Coronary artery (tissue), 2 donors: ENCODE results near the gene TSPAN14.

Experiments used
- DNase-seq: peaks from one replicate; pipeline ENCODE4 v3.0.0-alpha.2; 2017; ENCODE audit warnings: low spot score
- H3K27ac ChIP-seq, 2 donors: fragments of 200-600 bp; sonication (generic); one replicate each; pipeline ENCODE4 v1.5.1; 2016 to 2019
- H3K4me3 ChIP-seq: fragments of 200-600 bp; sonication (generic); 2 replicates; pipeline ENCODE4 v1.5.1; 2016; ENCODE audit warnings: mild to moderate bottlenecking, moderate library complexity
- TF ChIP-seq, protein P1 (sequence below): fragments of 200-600 bp; sonication (generic); IDR thresholded peaks from one replicate; pipeline ENCODE4 v1.5.1; 2019; ENCODE audit warnings: antibody characterized with exemption

TSPAN14 gene

DNA sequence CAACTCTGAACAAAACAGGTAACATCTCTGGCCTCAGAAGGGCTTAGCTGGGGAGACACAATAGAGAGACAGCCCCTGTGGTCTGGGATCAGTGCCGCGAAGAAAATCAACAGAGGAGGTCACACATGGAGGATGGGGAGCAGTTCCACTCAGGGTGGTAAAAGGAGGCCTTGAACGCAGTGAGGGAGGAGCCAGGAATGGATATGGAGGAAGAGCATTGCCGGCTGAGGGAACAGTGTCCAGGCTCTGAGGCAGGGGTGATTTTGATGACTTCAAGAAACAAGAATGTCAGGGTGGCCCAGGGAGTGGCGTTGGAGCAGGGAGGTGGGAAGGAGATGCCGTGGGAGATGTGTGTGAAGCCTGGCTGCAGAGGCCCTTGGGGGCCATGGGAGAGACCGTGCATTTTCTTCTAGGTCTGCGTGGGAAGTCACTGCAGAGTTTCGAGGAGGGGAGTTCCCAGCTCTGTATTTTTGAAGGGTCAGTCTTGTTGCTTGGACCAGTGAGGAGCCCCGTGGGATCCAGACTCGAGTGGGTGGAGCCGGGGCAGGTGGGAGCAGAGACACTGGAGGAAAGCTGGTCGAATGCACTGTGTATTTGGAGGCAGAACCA is 47.9 kb downstream of the TSPAN14 start:
- Histone ChIP-seq H3K4me3 (no peak overlapping the region), H3K27ac (peak overlapping the region in 1 of 2 donors; percentile 82)
- TF ChIP-seq, protein P1, sequence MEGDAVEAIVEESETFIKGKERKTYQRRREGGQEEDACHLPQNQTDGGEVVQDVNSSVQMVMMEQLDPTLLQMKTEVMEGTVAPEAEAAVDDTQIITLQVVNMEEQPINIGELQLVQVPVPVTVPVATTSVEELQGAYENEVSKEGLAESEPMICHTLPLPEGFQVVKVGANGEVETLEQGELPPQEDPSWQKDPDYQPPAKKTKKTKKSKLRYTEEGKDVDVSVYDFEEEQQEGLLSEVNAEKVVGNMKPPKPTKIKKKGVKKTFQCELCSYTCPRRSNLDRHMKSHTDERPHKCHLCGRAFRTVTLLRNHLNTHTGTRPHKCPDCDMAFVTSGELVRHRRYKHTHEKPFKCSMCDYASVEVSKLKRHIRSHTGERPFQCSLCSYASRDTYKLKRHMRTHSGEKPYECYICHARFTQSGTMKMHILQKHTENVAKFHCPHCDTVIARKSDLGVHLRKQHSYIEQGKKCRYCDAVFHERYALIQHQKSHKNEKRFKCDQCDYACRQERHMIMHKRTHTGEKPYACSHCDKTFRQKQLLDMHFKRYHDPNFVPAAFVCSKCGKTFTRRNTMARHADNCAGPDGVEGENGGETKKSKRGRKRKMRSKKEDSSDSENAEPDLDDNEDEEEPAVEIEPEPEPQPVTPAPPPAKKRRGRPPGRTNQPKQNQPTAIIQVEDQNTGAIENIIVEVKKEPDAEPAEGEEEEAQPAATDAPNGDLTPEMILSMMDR, result no peak
- peak; percentile 55 for DNase-seq

DNA sequence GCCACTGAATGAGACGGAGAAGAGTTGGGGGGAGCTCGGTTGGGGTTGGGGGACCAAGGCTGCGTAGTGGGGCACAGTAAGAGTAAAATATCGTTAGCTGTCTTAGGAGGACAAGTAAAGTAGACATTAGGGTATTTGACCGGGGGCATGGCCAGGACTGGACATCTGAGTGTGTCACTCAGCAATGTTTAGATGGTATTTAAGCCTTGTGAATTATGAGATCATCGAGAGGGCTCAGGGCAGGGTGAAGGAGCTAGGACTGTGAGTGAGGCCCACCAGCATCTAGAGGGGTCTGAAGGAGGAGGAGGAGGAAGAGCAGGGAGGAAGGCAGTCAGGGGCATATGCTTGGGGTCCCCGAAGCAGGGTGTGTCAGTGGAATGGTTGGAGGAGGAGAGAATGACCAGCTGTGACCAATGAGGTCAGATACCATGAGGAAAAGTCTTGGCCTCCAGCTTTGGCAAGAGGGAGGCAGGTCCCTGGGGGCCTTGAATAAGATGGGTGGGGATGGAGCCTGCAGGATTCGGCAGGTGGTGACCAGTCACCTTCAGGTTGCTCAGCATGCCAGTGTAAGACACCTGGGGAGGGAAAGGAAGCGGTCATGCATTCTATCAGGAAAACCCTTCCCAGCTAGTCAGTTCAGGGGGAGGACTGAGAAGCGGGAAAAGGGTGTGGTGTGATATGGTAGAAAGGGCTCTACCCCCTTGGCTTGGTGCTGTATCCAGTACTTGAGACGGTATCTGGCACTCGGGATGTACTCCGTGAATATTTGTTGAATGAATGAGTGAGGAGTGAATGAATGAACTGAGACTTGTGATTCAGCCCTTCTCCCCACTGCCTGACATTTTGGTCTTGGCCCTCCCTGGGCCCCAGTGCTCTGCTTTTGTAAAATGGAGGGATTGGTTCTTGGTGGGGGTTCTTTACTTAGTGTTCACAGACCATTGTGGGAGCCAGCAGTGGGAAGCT is 48.8 kb downstream of the TSPAN14 start:
- DNase-seq, result no peak
- Histone ChIP-seq H3K4me3 (no peak overlapping the region), H3K27ac (peak overlapping the region in 1 of 2 donors; percentile 82)
- TF ChIP-seq, protein P1, result no peak

DNA sequence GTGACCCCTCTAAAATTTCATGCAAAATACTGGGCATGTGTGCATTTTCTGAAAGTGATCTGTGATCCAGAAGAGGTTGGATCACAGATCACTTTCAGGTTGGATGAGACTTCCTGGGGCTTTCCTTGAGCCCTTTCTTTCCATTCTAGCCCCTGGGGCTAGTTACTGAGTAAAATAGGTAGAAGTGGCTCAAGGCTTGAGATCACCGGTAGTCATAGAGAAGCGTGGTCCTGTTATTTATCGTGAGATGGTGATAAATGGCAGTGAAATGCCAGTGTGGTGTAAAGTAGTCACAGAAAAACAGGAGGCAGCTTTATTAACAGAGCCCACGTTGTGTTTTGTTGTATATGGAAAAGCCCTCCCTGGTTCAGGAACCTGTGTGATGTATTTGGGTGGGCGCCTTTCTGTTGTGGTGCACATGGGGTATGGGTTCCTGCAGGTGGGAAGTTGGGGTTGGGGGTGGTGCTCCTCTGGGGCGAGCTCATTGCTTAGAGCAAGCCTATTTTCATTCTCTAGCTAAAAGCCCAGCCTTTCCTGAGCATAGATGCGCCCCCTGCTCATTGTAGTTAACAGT is 49.6 kb downstream of the TSPAN14 start:
- Histone ChIP-seq H3K4me3 (no peak overlapping the region), H3K27ac (peak overlapping the region in 1 of 2 donors; percentile 82)
- no peak for DNase-seq
- TF ChIP-seq, protein P1, result no peak

DNA sequence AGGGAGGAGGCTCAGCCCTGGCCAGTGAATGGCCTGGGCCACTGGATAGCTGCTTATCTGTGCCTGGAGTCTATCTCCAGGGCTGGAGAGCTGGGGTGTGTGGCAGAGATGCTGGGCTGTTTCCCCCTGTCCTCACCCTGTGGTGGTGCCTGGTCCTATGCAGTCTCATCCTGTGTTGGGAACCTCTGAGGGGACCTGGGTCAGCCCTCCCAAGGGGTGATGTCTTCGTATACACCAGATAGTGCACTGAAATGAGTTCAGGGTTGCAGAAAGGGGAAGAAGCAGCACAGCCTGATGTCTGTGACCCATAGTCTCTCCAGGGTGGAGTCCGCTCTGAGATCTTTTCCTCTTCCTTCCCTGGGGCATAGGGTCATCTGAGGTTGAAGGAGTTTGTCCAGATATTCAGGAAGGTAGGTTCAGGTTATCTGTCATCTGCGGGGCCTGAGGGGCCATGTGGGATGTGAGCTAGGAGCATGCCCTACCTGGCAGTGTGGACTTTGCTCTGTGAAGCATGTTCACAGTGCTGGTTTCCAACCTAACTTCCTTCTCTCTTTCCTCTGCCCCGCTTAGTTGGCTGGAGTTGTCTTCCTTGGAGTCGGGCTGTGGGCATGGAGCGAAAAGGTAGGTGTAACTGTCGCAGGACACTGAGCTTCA is 50.2 kb downstream of the TSPAN14 start:
- TF ChIP-seq, protein P1, result no peak
- Histone ChIP-seq H3K4me3 (no peak overlapping the region), H3K27ac (peak overlapping the region in 1 of 2 donors; percentile 82)
- DNase-seq, result no peak

DNA sequence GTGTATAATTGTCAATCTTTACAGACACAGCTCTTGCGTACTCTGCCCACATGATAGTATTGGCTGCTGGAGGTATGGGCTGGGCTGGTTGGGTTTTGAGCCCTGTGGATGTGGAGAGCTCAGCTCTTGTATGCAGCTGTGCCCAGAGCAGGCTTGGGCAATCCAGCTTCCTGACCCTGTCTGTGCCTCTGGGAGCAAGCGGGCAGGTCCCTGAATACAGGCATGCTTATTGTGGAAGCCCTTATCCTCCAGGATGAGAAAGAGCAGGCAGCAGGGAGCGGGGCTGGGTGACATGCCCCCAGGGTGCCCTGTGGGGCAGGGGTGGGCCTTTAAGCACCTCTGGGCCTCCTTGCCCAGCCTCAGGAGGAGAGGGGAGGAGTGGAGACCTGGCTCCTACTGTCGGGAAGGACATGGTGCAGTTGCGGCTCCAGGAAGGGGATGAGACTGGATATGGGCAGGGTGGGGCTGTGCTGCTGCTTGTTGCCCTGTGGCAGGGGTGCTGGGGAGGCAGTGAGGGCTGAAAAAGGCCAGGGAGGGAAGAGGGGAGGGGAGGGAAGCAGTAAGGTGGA is 50.9 kb downstream of the TSPAN14 start:
- Histone ChIP-seq H3K27ac (peak overlapping the region in 1 of 2 donors; percentile 82), H3K4me3 (peak overlapping the region; percentile 5)
- no peak for DNase-seq
- TF ChIP-seq, protein P1, result no peak

DNA sequence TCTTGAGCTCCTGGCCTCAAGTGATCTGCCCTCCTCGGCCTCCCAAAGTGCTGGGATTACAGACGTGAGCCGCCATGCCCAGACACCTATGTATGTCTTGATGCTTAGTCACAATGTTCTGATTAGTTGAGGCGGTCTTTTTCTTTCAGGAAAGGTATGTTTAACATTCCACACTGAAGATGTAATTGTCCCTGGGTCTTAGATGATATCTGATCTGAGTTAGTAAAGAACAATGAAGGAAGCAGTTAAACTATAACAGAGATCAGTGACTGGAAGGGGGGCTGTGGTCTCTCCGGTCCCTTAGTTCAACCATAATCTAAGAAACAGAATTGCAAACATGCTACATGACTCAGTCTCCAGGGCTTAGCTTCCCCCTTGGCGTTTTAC is 52.1 kb downstream of the TSPAN14 start:
- Histone ChIP-seq H3K4me3 (no peak overlapping the region), H3K27ac (peak overlapping the region in 1 of 2 donors; percentile 82)
- no peak for DNase-seq
- TF ChIP-seq, protein P1, result no peak
